Central memory CD4-positive, alpha-beta T cell (primary cell): ENCODE measurements around the gene MAP2K3.
"Not testable (repeated sequence)": the region's sequence is repeated elsewhere in the genome, so short reads cannot be mapped to it uniquely, and the experiment has no call there.

Source experiments
- DNase-seq: peaks from one replicate; pipeline ENCODE4 v3.0.0; 2022

MAP2K3 gene

DNA sequence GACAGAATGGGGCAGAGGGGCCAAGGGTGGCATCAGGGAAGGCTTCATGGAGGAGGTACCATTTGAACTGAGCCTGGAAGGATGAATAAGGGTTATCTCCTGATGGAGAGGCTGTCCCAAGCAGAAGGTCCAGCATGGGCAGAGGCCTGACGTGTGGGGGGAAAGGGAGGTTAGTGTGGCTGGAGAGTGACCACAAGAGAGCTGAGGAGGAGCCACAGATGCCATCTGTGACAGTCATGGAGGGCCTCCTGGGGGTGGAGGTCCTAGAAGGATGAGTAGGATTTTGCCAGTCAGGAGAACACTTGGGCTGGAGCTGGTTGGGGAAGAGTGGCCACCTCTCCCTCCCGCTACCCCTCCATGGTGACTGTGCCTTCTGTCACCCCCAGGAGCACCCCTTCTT, 29.2 kb downstream of the MAP2K3 start:
- DNase-seq: not testable (repeated sequence)

DNA sequence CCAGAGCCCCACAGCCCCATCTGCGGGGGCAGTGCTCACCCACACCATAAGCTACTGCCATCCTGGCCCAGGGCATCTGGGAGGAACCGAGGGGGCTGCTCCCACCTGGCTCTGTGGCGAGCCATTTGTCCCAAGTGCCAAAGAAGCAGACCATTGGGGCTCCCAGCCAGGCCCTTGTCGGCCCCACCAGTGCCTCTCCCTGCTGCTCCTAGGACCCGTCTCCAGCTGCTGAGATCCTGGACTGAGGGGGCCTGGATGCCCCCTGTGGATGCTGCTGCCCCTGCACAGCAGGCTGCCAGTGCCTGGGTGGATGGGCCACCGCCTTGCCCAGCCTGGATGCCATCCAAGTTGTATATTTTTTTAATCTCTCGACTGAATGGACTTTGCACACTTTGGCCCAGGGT, 29.8 kb downstream of the MAP2K3 start:
- not testable (repeated sequence) for DNase-seq

DNA sequence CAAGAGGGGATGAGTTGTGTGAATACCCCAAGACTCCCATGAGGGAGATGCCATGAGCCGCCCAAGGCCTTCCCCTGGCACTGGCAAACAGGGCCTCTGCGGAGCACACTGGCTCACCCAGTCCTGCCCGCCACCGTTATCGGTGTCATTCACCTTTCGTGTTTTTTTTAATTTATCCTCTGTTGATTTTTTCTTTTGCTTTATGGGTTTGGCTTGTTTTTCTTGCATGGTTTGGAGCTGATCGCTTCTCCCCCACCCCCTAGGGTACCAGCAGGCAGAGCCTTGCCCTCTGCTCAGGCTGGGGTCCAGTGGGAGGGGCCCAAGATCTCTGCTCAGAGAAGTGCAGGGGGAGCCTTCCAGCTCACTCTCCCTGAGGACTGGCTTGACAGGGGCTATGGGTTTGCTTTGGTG, 30.2 kb downstream of the MAP2K3 start:
- DNase-seq: not testable (repeated sequence)

DNA sequence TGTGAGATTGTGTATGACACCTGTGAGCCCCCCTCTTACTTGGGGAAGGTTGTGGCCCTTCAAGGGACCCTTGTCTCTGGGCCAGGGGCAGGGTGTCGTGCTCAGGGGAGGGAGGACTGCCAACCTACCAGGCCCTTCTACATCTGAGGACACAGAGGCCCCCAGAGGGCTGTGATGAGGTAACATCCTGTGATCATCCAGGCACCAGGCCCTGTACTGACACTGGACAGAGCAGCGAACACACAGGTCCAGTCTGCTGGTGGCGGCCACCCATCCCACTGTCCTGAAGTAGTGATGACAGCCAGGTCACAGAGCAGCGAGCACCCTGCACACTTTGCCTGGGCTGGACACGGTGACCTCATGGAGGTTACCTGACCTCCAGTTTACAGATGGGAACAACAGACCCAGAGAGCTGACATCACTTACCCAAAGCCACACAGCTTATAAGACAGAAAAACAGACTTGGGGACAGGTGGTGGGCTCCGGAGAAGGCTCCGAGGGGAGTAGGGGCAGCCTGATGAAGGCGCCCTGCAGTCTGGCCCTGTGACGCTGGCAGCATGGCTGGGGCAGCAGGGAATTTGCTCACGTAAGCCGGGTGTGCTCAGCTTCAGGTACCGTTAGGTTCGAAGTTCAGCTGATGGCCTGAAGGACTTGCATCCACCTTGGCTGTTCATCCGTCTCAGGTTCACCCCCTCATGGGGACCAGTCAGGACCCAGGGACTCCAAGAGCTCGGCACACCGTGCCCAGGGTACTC, 30.9 kb downstream of the MAP2K3 start:
- DNase-seq: not testable (repeated sequence)

DNA sequence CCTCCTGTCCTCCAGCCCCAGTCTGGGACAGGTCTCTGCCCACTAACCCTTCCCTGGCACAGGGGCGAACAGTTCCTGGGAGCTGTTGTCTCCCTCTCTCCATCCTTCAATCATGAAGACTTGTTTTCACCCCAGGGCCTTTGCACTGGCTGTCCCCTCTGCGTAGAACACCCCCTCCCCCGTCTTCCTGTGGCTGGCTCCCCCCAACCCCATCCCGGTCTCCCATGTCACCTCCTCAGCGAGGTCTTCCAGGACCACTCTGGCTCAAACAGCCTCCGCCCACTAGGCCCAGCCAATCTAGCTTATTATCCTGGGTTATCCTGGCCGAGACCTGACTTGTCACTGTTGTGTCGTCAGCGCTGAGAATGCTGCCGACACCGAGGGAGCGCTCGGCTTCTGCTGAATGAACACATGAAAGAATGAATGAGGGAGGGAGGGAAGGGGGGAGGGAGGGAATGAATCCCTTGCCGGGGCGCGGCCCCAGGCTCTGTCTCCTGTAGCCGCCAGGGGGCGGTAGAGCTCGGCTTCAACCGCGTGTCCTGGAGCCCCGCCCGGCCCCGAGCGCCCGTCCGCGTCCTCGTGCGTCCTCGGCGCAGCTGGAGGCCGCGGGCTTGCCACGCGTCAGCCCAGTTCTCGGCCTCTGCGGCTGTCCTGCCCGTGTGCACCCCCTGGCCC, 31.8 kb downstream of the MAP2K3 start:
- DNase-seq: not testable (repeated sequence)

DNA sequence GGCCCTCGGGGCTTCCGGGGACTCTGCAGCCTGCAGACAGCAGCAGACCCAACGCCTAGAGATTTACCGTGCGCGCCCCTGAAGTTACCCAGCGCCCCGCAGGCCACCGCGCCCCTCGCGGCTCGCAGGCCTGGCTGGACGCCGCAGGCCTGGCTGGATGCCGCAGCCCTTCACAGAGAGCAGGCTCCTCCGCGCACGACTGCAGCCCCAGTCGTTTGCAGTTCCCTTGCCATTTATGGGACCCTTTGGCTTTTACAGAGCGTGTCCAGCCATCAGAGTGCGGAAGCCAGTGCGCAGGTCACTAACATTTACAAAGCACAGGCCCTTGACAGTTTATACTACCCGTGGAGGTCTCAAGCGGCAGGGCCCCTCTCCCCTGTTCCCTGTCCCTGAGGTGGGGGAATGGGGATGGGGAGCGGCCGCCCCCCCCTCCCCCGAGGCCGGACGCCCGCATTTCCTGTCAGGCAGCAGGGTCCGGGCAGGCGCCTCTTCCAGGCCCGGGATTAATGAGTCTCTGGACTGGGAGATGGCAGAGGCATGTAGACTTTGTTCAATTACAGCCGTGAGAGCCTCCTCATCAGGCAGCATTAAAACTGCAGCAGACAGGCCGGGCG, 32.5 kb downstream of the MAP2K3 start:
- not testable (repeated sequence) for DNase-seq

DNA sequence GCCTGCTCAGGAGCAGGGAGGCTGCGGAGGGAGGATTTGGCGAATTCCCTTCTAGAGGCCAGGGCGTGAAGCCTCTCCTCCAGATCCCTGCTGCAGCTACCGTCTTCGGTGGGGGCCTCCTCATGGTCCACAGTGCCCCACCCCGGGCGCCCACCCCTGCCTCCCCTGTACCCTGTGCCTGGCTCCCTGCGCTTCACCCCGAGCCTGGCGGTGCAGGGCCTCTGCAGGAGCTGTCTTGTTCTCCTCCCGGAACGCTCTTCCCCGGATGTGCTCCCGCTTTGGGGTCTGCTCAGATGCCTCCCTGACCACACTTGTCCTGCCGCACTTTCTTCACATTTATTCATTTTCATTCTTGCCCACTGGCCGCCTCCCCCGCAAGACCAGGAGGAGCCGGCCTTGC, 33.3 kb downstream of the MAP2K3 start:
- not testable (repeated sequence) for DNase-seq

DNA sequence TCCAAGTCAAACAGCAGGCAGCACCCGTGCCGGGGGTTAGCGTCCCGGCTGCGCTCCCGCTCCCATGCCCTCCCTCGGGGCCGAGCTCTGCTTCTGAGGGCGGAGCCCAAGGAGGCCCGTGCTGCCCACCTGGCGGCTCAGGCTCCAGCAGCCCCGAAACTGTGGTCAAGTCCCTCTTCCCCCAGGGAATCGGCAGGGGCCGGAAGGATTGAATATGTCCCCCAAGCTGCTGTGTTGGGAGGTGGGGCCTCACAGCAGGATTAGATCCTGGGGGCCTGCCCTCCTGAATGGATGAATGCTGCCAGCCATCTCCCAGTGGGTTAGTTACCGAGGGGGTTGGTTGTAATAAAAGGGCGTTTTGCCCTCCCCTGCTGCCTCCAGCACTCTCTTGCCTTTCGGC, 33.9 kb downstream of the MAP2K3 start:
- no peak for DNase-seq

DNA sequence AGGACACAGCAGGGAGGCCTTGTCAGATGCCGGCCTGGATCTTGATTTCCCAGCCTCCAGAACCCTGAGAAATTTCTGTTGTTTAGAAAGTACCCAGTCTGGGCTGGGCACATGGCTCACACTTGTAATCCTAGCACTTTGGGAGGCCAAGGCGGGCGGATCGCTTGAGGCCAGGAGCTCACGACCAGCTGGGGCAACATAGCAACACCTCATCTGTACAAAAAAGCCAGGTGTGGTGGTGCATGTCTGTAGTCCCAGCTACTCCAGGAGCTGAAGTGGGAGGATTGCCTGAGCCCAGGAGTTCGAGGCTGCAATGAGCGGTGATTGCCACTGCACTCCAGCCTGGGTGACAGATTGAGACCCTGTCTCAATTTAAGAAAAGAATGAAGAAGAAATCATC, 34.3 kb downstream of the MAP2K3 start:
- DNase-seq: not testable (repeated sequence)

DNA sequence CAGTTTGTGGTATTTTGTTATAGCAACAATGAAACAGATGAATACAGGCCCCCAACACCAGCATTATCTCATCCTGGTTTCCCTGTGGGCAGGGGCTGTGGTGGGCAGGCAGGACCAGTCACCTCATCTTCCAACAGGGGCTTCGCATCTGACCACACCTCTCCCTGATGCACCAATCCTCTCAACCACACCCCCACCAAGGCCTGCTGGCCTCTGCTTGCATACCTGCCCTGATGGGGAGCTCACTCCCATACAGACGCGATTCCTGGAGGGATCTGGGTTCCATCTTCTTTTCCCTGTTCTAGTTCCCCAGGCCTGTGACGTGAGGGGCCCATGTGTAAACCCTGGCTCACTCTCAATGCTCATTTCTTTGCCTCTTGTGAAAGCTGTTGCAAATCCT, 34.7 kb downstream of the MAP2K3 start:
- DNase-seq: not testable (repeated sequence)

DNA sequence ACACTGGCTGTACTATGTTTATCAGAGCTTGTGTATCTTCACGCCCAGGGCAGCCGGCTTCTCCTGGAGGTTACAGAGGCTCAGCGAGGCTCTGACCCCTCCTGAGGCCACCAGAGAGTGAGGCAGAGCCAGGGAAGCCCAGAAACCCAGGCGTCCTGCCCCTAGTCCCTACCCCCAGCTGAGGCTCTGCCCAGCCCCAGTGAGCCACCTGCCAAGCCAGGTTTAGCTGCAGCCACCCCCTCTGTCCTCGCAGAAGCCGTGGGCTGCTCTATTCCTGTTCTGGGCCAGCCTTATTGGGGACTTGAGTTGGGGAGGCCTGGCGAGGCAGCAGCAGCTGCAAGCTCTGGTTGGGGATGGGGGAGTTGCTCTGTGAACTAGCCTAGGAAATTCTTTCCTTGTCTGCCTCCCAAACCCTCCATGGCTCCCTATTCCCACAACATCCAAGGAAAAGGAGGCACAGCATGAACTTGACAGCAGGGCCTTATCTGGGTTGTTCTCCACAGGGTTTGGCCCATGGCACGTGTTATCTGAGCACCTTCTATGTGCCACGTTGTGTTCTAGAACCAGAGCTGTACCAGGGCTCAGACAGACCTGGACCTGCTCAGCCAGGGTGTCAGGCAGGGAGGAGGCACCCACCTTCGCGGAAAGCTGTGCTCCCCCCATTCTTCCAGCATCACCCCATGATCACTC, 35.3 kb downstream of the MAP2K3 start:
- DNase-seq: not testable (repeated sequence)

DNA sequence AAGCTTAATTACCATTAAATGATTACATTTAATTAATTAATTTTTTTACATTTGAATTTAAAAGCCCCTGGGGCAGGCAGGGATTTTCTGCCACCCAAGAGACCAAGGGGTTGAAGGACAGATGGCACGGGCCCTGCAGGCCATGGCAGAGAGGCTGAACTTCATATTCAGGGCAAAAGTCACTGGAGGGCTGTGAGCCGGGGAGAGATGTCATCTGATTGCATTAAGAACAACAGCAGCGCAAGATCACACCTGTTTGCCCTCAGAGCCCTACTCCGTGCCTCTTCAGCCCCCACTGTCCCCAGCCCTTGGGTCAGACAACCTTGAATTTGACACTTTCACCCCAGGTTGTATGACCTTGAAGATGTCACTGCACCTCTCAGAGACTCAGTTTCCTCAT, 35.9 kb downstream of the MAP2K3 start:
- not testable (repeated sequence) for DNase-seq

DNA sequence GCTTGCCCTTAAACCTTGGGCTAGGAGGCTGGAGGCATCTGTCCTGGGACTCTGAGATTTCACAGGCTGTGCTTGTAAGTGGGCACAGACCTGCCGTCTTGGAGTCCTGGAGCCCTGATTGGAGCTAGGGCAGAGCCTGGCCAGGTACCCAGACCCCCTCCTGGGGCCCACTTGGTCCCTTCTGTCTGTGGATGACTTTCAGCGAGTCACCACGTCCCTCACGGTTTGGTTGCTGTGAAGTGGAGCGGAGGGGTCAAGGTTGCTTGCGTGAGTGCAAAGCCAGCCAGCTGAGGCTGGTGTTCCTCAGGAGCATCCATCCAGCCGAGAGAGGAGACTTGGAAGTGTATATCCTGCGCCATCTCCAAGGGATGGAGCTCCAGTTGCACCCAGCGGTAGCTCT, 36.5 kb downstream of the MAP2K3 start:
- DNase-seq: not testable (repeated sequence)

DNA sequence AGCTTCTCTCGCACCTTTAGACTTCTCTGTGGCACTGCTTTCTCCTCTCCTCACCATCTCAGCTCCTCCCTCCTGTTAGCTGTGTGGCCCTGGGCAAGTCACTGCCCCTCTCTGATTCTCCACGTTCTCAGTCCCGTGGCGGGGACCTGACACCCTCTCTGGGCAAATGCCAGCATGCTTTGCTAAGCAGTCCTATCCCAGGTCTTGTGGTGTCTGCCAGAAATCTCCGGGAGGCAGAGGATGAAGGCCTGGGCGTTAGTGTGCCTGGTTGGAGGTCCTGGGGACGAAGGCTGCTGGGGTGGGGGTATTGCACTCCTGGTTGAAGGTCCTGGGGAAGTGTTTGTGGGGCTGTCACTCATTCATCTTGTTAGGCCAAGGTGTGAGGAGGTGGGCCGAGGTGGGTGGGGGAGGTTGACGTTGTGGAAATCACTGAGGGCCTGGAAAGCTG, 37.3 kb downstream of the MAP2K3 start:
- DNase-seq: not testable (repeated sequence)

DNA sequence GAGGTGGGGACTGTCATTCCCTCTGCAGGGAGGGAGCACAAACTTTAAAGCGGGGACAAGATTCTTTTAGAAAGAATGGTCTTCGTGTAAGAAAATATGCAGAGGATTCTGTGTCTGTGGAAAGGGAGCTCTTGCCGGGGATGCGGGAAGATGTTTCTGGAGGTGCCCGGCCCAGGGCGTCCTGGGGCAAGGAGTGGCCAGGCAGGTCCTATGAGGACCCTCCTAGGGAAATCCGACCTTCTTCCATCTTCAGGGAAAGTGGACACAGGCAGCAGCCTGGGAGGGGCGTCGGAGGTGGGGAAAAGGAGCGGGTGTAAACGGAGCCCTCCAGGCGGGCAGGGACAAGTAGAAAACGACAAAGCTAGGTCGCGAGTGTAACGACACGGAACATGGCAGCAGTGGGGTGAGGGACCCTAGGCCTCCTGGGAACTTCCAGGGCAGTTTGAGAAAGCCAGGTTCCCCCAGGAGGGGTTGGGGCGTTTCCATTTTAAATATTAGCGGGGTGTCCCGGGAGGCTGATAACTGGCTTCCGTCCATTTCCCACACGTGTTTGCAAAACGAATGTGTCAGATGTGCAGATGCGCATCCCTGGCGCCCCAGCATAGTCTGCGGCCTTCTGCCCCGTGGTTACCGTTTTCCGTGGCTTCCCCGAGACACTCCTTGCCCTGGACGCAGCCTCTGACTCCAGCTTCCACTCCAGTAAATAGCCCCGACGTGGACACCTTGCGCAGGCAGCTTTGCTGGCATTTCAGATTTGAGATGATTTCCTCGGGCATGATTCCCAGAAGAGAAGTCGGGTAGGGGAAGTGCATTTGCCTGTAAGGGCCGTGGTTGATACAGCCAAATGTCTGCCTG, 39.0 kb downstream of the MAP2K3 start:
- DNase-seq: not testable (repeated sequence)

DNA sequence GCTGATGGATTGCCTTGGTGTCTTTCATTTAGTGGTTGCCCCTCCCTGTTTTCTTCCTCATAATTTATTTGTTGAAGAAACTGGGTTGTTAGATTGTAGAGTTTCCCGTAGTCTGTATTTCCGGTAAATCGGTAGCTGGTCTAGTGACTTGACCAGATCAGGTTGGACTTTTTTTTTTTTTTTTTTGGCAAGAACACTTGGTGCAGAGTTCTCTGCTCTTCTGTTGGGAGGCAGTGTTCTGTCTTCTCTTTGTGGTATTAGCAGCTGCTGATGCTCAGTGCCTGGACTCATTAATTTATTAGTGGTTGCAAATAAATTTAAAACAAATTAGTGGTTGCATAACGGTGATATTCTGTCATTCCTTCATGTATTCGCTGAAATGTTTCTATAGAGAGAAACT, 40.2 kb downstream of the MAP2K3 start:
- not testable (repeated sequence) for DNase-seq

DNA sequence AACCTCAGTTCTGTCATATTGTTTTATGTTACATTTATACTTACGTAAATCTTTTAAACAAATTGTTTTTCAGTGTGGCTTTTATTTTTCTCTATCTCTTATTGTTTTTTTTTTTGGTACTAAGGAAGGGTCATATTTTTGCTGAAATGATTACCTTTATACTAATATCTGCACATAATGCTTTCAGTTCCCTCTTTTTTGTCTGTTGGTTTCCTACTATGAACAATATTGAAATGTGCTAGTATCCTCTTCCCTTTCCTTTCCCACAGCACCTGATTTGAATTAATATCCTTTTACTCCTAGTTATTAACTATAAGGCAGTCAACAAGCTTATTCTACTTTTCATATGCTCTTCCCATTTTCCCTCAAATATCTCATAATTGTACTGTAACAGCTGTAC, 43.4 kb downstream of the MAP2K3 start:
- DNase-seq: not testable (repeated sequence)

DNA sequence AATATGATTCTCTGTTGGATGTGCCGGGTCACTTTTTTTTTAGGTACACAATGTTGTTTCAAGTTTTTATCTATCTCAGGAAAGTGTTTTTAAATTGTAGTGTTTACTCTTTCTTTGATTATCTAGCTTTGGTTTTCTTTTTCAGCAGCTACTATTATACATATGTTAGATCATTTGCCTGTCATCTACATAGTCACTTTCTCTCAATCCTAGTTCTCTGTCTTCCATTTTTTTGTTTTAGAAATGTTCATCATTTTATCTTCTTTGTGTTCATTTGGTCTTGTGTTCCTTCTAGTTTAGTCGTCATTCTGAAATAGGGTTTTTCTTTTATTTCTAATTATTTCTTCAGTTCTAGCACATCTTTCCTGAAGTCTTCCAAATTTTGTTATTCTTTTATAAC, 44.3 kb downstream of the MAP2K3 start:
- not testable (repeated sequence) for DNase-seq

DNA sequence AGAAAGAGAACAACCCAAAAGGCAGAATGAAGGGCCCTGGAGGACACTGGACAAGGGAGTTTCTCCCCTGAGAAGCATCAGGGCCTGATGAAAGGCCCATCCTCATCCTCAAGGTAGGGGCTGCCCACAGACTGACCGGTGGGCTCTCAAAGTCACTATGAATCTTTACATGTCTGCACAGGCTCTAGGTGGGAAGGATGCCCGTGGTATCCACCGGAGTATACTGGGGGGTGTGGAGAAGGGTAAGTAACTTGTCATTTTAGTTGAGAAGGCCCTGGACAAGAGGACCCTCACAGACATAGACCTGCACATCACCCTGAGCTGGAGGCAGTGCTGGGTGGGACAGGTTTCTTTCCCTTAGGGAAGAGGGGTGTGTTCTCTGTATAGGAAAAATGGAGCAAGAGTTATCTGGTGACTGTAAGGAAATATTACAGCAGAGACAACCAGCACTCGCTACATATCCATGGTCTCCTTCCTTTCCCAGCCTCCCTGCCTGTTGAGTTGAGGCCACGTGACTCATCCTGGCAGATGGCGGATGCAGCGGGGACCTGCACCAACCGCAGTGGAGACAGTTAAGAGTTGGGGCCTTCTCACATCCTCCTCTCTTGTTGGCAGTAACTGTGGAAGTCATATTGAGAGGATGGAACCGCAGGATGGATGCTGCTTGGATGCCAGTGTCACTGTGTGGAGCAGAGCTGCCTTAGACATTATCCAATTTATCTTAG, 46.1 kb downstream of the MAP2K3 start:
- no peak for DNase-seq

DNA sequence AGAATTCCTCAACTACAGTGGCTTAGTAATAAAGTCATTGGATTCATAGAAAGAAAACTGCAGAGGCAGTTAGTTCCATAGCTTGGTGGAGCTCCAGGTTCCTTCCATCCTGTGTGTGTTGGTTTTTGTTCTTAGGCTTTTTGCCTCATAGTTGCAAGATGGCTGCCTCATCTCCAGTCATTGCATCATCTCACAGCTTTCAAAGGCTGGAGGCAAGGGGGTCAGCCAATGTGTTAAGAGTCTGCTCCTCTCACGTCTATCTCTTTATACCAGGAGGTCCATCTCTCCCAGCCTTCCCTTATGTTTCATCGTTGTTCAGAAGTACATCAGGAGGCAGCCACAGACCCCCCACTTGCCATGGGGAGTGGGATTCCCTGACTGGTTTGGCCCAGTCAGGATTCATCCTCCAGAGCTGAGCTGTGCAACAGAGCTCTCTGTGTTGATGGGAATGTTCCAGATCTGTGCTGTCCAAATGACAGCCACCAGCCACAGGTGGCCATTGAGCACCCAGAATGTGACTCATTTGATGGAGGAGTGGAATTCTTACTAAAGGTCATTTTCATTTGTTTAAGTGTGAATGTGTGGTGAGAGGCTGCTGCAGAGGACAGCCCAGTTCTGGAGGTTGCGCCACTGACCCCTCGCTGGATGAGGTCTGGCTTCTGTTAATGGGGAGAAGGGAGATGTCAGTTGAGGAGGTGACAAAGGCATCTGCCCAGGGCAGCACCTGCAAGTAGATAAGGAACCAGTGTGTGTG, 52.2 kb downstream of the MAP2K3 start:
- DNase-seq: not testable (repeated sequence)
